ENCODE results near the gene MYLK3.

DNA sequence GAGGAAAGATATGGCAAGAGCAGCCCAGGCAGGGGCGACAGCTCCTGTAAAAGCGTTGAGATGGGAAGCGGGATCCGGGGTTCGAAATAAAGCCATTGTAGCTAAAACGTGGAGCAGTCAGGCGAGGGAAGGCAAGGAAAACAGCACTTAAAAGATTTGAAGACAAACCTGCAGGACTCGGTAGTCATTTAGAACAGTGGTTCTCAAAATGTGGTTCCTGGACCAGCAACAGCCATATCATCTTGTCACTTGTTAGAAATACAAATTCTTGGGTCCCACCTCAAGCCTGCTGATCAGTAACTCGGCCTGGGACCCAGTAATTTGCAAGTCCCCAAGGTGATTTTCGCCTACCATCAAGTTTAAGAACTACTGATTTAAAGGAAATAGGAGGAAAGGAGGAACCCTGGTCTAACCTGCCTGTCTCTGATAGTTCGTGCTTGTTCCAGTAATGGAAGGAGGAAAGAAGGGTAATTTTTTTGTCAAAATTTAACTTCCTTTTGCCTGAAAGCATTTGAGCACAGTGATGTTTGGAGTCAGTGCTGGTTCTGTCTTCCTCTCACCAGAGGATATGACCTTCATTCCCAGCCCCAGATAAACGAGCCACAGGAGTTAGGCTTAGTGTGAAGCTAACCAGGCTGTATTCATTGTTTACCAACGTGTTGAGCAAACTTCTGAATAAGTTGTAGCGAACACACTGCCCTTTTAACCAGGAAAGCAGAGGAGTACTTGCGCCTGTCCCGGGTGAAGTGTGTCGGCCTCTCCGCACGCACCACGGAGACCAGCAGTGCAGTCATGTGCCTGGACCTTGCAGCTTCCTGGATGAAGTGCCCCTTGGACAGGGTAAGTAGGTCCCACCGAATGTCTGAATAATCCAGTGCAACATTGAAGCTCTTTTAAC lies 57.6 kb downstream of the MYLK3 start:
- no peak for TF ChIP-seq ZFP3 (CRISPR knock-in tag; IDR thresholded peaks at IDR 0.05)
- TF ChIP-seq ARNTL (CRISPR knock-in tag; IDR thresholded peaks at IDR 0.05; ENCODE audit: borderline replicate concordance, low read depth): no peak
- no peak for TF ChIP-seq CSDC2 (CRISPR knock-in tag; IDR thresholded peaks at IDR 0.05)
- TF ChIP-seq ZNF70 (CRISPR knock-in tag; IDR thresholded peaks at IDR 0.05): no peak
- TF ChIP-seq, protein P1, sequence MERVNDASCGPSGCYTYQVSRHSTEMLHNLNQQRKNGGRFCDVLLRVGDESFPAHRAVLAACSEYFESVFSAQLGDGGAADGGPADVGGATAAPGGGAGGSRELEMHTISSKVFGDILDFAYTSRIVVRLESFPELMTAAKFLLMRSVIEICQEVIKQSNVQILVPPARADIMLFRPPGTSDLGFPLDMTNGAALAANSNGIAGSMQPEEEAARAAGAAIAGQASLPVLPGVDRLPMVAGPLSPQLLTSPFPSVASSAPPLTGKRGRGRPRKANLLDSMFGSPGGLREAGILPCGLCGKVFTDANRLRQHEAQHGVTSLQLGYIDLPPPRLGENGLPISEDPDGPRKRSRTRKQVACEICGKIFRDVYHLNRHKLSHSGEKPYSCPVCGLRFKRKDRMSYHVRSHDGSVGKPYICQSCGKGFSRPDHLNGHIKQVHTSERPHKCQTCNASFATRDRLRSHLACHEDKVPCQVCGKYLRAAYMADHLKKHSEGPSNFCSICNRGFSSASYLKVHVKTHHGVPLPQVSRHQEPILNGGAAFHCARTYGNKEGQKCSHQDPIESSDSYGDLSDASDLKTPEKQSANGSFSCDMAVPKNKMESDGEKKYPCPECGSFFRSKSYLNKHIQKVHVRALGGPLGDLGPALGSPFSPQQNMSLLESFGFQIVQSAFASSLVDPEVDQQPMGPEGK (CRISPR knock-in tag; IDR thresholded peaks at IDR 0.05; ENCODE audit: borderline replicate concordance): no peak
- no peak for TF ChIP-seq ZNF565 (CRISPR knock-in tag; conservative IDR thresholded peaks at IDR 0.05; ENCODE audit: low read depth)
- TF ChIP-seq TOX (CRISPR knock-in tag; IDR thresholded peaks at IDR 0.05; ENCODE audit: borderline replicate concordance): no peak

Data from SK-N-SH treated with all-trans-retinoic acid at 6 μM for 48 hours (cell line).